ENCODE measurements around the gene SPATC1L. TPM values are rescaled to one million over a fixed set of nuclear protein-coding genes. Genes with fewer than 3 reads are reported as not detected.

Gene SPATC1L
- polyA plus RNA-seq, 2 of the 4 experiments (the other 2 are of a cell fraction): 0.14 TPM; not detected in 1

GRCh38 chr21:46205166-46205565, 20.9 kb upstream of the SPATC1L start:
- 85% methylated on average over 12 of the region's 18 CpGs for WGBS (ENCODE audit: missing lambda C conversion rate)
- H3K4me3 ChIP-seq: no peak overlapping the region
- FAIRE-seq: no peak
- no peaks in the 10 kb centered on the region for H3K4me1 ChIP-seq
- ChIA-PET POLR2A (no interaction called here), CTCF (no interaction called here)
- no peak overlapping the region for H3K4me2 ChIP-seq
- ATAC-seq: no peak
- TF ChIP-seq PHF8 (IDR thresholded peaks at IDR 0.05; ENCODE audit: borderline replicate concordance, low read depth) (no peak), CEBPB (IDR thresholded peaks at IDR 0.05) (no peak), RNF2 (IDR thresholded peaks at IDR 0.05; ENCODE audit: borderline replicate concordance, low read depth) (no peak), E2F6 (IDR thresholded peaks at IDR 0.05; ENCODE audit: borderline replicate concordance, low read depth) (no peak), KDM5A (IDR thresholded peaks at IDR 0.05) (no peak), ELK1 (IDR thresholded peaks at IDR 0.05; ENCODE audit: low read depth, low read length) (no peak), MYC (IDR thresholded peaks at IDR 0.05; ENCODE audit: borderline replicate concordance, low read length) (no peak), HMGXB4 (CRISPR knock-in tag; IDR thresholded peaks at IDR 0.05; ENCODE audit: borderline replicate concordance) (no peak), POLR2AphosphoS2 (conservative IDR thresholded peaks at IDR 0.05; ENCODE audit: low read length) (no peak), TFCP2L1 (CRISPR knock-in tag; IDR thresholded peaks at IDR 0.05) (no peak), CBX2 (IDR thresholded peaks at IDR 0.05; ENCODE audit: borderline replicate concordance, low read depth) (no peak), NFE2L2 (conservative IDR thresholded peaks at IDR 0.05; ENCODE audit: low read length) (no peak), POLR2A (IDR thresholded peaks at IDR 0.05; ENCODE audit: low read length) (no peak), SMC3 (IDR thresholded peaks at IDR 0.05) (no peak), NPAS2 (CRISPR knock-in tag; IDR thresholded peaks at IDR 0.05; ENCODE audit: borderline replicate concordance) (no peak), MAFK (IDR thresholded peaks at IDR 0.05; ENCODE audit: partially characterized antibody) (no peak), RCOR1 (IDR thresholded peaks at IDR 0.05; ENCODE audit: low read depth, low read length) (no peak), EP300 (IDR thresholded peaks at IDR 0.05) (no peak), EHF (CRISPR knock-in tag; IDR thresholded peaks at IDR 0.05) (no peak), CTCF (IDR thresholded peaks at IDR 0.05) (no peak)
- DNase-seq (ENCODE audit: low read depth in 1 of 2, low spot score in 1 of 2): no peak
- no peaks in the 10 kb centered on the region for H3K9me3 ChIP-seq
- H3K27ac ChIP-seq: no peak overlapping the region

GRCh38 chr21:46203203-46203600, 18.9 kb upstream of the SPATC1L start:
- no peak for TF ChIP-seq ESRRA (IDR thresholded peaks at IDR 0.05; ENCODE audit: borderline replicate concordance, low read length)
- no peak for TF ChIP-seq POLR2A (IDR thresholded peaks at IDR 0.05; ENCODE audit: low read length)
- no peak for TF ChIP-seq JUN (IDR thresholded peaks at IDR 0.05)
- no peak for TF ChIP-seq HOXA7 (CRISPR knock-in tag; IDR thresholded peaks at IDR 0.05)
- no peak for TF ChIP-seq NR3C1 (IDR thresholded peaks at IDR 0.05)
- TF ChIP-seq RFX5 (IDR thresholded peaks at IDR 0.05): no peak
- no peak for TF ChIP-seq HMGXB4 (CRISPR knock-in tag; IDR thresholded peaks at IDR 0.05; ENCODE audit: borderline replicate concordance)
- TF ChIP-seq FOXS1 (CRISPR knock-in tag; IDR thresholded peaks at IDR 0.05): no peak
- TF ChIP-seq REST (IDR thresholded peaks at IDR 0.05): no peak
- TF ChIP-seq E2F6 (IDR thresholded peaks at IDR 0.05; ENCODE audit: borderline replicate concordance, low read depth): no peak
- DNase-seq (ENCODE audit: low read depth in 1 of 2, low spot score in 1 of 2): no peak
- Histone ChIP-seq H3K4me3 (no peak overlapping the region), H3K4me2 (no peak overlapping the region), H3K4me1 (no peaks in the 10 kb centered on the region), H3K27ac (no peak overlapping the region), H3K9me3 (no peaks in the 10 kb centered on the region)
- CTCF ChIA-PET: interaction anchor here (1.2 to 1.4 kb wide), 2 partner anchors 22 to 50 kb away, joined by 3 read pairs; no protein-coding TSS in a partner anchor
- no peak for ATAC-seq
- POLR2A ChIA-PET: no interaction called here
- FAIRE-seq: no peak
- 92% methylated on average over 8 of the region's 8 CpGs for WGBS (ENCODE audit: missing lambda C conversion rate)
